AG04449 (cell line): Measurements from ENCODE around the gene PLLP.

ENCODE experiments used
- CTCF ChIA-PET: fragments of 350-600 bp; formaldehyde crosslinking; extraction: SDS; loops from one replicate; lab custom pipeline; 2021; ENCODE audit warnings: antibody characterized with exemption; lab: Yijun Ruan, JAX
- POLR2A ChIA-PET: fragments of 400-600, 350-600 bp; formaldehyde crosslinking; extraction: SDS; loops from one replicate; lab custom pipeline; 2020; ENCODE audit warnings: antibody characterized with exemption, inconsistent platforms; lab: Yijun Ruan, JAX
- DNase-seq: peaks from one replicate; pipeline ENCODE4 v3.0.0-alpha.2; 2010; ENCODE audit warnings: low read depth, low spot score
- H3K4me3 ChIP-seq: 2 replicates; pipeline ENCODE4 v1.5.1; 2011; ENCODE audit warnings: low read depth, mild to moderate bottlenecking, control low read depth, low read length
- TF ChIP-seq, protein P1 (sequence below): IDR thresholded peaks from one replicate; pipeline ENCODE4 v1.5.1; 2011; ENCODE audit warnings: mild to moderate bottlenecking, moderate library complexity, low read length, control low read depth, inconsistent platforms; ENCODE audit not compliant: insufficient read depth; ENCODE audit errors: missing control alignments

PLLP gene

DNA sequence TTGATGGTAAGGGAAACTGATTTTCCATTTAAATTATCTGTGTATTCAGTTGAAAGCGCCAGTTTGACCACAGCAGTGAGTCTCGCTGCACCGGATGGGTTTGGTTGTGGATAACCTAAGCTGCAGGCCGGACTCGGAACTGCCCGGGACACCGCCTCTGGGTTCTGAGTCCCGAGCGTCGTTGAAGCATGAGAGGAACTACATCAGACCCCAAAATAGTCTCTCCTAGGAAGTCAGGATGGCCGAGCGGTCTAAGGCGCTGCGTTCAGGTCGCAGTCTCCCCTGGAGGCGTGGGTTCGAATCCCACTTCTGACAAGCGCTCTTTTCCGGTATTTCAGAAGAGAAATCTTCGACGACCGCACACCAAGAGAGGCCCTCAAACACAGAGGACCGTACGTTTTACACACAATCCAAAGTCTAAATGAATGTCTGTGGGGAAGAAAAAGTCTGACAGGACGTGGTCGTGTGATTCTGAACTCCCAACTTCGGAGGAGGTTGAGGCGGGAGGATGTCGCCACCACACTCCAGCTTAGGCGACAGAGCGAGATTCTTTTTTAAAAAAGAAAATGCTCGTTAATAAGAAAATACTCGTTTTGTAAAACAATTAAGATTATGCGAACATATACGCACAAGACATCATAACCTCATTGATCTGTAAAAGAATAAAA lies 15.4 kb upstream of the PLLP start:
- ChIA-PET POLR2A (interaction anchor here (0.9 to 1.3 kb wide), 5 partner anchors 11 to 148 kb away, joined by 3 to 7 read pairs (median 4); partner anchors contain the start of genes CIAPIN1 and COQ9), CTCF (interaction anchor here (0.7 to 27.9 kb wide), 25 partner anchors 10 to 223 kb away, joined by 3 to 923 read pairs (median 4); partner anchors contain the start of genes CIAPIN1, COQ9 and POLR2C)
- TF ChIP-seq, protein P1, sequence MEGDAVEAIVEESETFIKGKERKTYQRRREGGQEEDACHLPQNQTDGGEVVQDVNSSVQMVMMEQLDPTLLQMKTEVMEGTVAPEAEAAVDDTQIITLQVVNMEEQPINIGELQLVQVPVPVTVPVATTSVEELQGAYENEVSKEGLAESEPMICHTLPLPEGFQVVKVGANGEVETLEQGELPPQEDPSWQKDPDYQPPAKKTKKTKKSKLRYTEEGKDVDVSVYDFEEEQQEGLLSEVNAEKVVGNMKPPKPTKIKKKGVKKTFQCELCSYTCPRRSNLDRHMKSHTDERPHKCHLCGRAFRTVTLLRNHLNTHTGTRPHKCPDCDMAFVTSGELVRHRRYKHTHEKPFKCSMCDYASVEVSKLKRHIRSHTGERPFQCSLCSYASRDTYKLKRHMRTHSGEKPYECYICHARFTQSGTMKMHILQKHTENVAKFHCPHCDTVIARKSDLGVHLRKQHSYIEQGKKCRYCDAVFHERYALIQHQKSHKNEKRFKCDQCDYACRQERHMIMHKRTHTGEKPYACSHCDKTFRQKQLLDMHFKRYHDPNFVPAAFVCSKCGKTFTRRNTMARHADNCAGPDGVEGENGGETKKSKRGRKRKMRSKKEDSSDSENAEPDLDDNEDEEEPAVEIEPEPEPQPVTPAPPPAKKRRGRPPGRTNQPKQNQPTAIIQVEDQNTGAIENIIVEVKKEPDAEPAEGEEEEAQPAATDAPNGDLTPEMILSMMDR, result no peak
- DNase-seq, result peak; percentile 86
- H3K4me3 ChIP-seq, result peak overlapping the region; percentile 64

DNA sequence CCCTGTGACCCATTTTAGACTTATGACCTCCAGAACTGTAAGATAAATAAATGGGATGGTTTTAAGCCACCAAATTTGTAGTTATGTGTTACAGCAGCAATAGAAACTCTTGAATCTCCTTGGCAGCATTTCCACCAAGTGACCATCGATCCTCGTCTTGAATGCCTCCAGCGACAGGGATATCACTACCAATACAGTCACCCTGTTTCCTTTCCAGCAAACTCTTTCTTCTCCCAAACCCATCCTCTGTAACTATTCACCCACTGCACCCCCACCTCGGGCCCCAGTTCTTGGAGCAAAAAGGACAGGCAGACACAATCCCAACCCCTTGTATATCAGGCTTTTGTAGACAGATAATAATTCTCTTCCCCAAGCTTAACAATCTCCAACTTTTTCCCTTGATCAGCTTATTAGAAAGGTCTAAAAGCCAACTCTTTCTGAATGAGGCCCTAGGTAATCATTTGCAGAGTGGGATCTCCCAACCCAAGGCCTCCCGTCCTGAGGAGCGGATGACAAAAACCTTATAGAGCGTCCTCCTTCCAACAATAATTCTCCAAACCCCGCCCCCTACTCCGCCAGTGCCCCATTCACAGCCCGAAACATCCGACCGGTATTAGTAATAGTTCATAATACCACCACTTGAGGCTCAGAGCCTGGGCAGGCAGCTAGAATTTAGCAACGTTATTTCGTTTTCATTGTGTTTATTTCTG lies 14.7 kb upstream of the PLLP start:
- H3K4me3 ChIP-seq, result peak overlapping the region; percentile 64
- ChIA-PET CTCF (interaction anchor here (1.0 to 27.9 kb wide), 9 partner anchors 9 to 216 kb away, joined by 3 to 923 read pairs (median 8); partner anchors contain the start of genes CIAPIN1 and COQ9), POLR2A (interaction anchor here (0.9 to 1.3 kb wide), 2 partner anchors 10 to 123 kb away, joined by 4 to 7 read pairs; no protein-coding TSS in a partner anchor)
- TF ChIP-seq, protein P1, result no peak
- DNase-seq, result no peak

DNA sequence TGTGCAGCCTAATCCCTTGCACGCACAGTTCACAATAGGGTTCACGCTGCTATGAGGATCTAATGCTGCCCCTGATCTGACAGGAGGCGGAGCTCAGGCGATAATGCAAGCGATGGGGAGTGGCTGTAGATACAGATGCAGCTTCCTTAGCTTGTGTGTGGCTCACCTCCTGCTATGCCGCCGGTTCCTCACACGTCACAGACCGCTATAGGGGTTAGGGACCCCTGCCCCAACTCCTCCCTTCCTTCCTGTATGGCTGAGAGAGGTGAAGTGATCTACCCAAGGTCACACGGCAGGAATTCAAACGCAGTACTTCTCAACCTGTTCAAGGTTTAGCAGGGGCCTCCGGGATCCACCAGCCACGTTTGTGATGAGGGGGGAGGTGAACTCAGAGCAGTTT lies 13.4 kb upstream of the PLLP start:
- no peak for DNase-seq
- ChIA-PET POLR2A (no interaction called here), CTCF (interaction anchor here (0.7 to 27.9 kb wide), 2 partner anchors 124 to 205 kb away, joined by 3 to 923 read pairs; partner anchors contain the start of gene CPNE2)
- H3K4me3 ChIP-seq, result no peak overlapping the region
- TF ChIP-seq, protein P1, result no peak

DNA sequence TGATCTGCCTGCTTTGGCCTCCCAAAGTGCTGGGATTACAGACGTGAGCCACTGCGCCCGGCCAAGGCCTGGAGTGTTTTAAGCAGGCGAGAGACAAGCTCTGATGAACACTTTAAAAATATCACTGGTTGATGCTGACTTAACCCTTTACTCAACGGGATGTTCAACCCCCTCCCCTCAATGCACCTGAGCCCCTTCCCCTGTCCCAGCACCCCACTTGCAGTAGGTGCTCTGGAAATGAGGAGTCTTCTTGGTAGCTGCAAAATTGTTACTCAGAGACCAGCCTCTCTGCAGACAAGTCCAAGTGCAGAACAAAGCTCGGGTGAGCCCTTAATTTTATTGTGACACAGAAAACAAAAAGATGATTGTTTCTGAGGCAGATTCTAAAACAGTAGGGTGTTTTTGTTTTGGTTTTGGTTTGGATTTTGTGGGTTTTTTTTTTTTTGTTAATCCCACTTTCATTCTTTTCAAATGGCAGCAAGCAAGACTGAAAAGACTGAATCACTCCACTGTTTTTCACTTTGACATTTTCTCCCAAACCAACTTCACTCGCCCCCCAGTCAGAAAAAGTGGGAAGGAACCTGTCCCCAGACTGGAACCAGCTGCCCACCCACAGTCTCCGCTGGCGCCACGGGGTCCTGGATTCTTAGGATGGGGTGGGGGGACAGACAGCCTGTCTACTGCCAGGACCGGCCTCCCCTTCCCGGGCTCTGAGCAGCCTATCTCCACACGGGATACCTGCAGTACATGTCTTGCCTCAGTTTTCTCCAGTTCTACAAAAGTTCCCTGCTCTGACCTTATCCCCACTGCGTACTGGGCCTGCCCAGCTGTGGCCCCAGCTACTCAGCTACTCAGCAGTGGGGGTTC lies 5.2 kb upstream of the PLLP start:
- no peak overlapping the region for H3K4me3 ChIP-seq
- DNase-seq, result no peak
- CTCF ChIA-PET, result interaction anchor here (0.9 to 3.4 kb wide), 5 partner anchors 10 to 205 kb away, joined by 3 to 11 read pairs (median 8); no protein-coding TSS in a partner anchor
- POLR2A ChIA-PET, result interaction anchor here (1.0 kb wide), 1 partner anchor 10 kb away, joined by 4 read pairs; no protein-coding TSS in a partner anchor
- TF ChIP-seq, protein P1, result no peak

DNA sequence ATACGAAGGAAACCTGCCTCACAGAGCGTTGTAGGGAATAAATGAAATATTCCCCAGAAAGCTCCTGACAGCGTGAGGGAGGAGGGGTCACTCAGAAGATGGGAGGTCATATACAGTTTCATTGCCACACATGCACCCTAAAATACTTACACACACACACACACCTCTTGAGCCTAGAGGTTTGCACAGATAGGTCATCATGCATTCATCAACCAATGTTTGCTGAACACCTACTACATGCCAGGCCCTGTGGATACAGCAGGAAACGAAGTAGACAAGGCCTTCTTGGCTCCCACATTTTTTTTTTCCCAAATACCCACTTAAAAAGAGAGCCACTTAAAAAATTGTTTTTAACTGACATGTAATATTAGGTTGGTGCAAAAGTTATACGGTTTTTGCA lies 907 bp upstream of the PLLP start:
- no peak overlapping the region for H3K4me3 ChIP-seq
- ChIA-PET CTCF (interaction anchor here (1.0 to 1.2 kb wide), 4 partner anchors 10 to 201 kb away, joined by 3 to 4 read pairs (median 3); no protein-coding TSS in a partner anchor), POLR2A (no interaction called here)

More for the DNA sequence above, 907 bp upstream of the PLLP start:
- TF ChIP-seq, protein P1, result no peak
- DNase-seq, result no peak
